ENCODE data around the gene INSYN2B.

DNA sequence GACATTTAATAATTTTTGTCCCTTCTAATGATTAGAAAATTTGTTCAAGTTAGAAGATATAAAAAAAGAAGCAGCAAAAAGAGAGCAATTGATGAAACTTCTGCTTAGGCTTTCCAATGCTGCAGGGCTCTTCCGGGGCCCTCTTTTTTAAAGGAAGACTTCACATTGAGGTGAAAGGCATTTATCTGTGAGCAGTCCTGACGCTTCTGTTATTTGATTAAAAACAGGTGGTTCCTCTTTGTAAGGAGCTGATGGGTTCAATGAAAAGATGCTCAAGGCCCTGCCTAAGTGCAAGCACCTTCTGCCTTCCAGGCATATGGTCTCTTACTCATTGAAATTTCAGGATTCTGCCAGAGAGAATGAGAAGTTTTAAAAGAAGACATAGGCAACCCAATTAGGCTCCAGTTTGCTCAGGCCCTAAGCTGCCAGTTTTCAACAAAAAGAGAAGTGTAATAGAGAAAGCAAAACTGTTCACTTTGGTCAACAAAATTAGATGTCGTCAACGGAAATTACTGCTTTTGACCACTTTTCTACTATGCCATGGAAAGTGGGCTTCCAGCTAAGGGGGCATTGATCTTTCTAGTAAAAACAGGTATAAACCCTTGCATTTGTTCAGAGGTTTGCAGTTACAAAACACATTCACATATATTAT lies 100.2 kb downstream of the INSYN2B start:
- TF ChIP-seq SUZ12 (IDR thresholded peaks at IDR 0.05; ENCODE audit: extremely low read depth, insufficient read depth, insufficient read length) (no peak), YY1 (IDR thresholded peaks at IDR 0.05; ENCODE audit: insufficient read depth, insufficient read length) (no peak), ZNF274 (IDR thresholded peaks at IDR 0.05; ENCODE audit: low read depth, low read length) (no peak)

All from NT2/D1 (cell line).